Ishikawa (cell line): ENCODE data around the gene ZNF469.

Source experiments
- CEBPB ChIP-seq: IDR thresholded peaks from 2 replicates; pipeline ENCODE4 v1.6.1; 2012
- CREB1 ChIP-seq: IDR thresholded peaks from 2 replicates; pipeline ENCODE4 v1.6.1; 2012; ENCODE audit warnings: low read depth
- EP300 ChIP-seq: IDR thresholded peaks from 2 replicates; pipeline ENCODE4 v1.6.1; 2012; ENCODE audit warnings: borderline replicate concordance
- RAD21 ChIP-seq: IDR thresholded peaks from 2 replicates; pipeline ENCODE4 v1.6.1; 2012; ENCODE audit warnings: low read depth
- TAF1 ChIP-seq: IDR thresholded peaks from 2 replicates; pipeline ENCODE4 v1.6.1; 2012; ENCODE audit warnings: low read depth, mild to moderate bottlenecking
- TCF12 ChIP-seq: IDR thresholded peaks from 2 replicates; pipeline ENCODE4 v1.6.1; 2012; ENCODE audit warnings: low read depth
- ZBTB7A ChIP-seq: IDR thresholded peaks from 2 replicates; pipeline ENCODE4 v1.6.1; 2012; ENCODE audit warnings: low read depth
- TF ChIP-seq, protein P1 (sequence below): IDR thresholded peaks from 2 replicates; pipeline ENCODE4 v1.6.1; 2012
- TF ChIP-seq, protein P2 (sequence below): IDR thresholded peaks from 2 replicates; pipeline ENCODE4 v1.6.1; 2012; ENCODE audit warnings: low read depth, mild to moderate bottlenecking
- TF ChIP-seq, protein P3 (sequence below): IDR thresholded peaks from 2 replicates; pipeline ENCODE4 v1.6.1; 2012

DNA sequence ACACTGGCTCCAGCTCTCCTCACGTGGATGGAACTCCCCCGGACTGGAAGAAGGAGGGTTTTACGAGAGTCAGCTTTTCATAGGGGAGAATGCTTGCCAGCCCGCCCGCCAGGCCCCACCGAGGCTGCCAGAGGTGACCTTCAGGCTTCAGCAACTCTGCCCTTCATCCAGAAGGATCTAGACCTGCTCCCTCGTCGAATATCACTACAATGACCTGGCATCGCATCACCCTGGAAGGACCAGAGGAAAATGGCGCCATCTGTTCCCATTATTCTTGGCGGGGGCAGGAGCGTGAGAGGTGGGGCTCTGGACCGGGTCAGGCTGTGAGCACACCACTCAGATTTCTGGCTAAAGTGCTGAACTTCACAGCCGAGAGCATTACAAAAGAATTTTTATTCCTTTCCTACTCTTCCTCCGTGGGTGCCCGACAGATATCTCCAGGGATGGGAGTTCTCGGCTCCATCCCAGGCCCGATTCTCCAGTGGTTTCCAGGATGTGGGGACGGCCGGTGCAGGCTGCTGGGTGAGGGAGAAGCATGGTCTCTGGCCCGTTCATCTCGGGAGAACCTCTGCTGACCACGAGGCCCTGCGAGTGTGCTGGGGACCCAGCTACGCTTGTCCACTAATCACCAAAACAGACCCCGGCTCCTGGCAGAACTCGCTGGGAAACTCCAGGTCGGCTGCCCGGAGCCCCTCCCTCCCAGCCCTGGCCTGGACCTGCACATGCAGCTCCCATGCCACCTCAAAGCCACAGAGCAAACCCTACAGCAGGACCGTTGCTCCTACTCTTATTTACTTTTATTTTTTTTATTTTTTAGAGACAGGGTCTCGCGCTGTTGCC, 36.8 kb upstream of the ZNF469 start:
- TF ChIP-seq ZBTB7A, result no peak
- no peak for TF ChIP-seq TCF12
- no peak for TF ChIP-seq RAD21
- no peak for TF ChIP-seq EP300
- TF ChIP-seq, protein P1, sequence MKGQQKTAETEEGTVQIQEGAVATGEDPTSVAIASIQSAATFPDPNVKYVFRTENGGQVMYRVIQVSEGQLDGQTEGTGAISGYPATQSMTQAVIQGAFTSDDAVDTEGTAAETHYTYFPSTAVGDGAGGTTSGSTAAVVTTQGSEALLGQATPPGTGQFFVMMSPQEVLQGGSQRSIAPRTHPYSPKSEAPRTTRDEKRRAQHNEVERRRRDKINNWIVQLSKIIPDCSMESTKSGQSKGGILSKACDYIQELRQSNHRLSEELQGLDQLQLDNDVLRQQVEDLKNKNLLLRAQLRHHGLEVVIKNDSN, result no peak
- TF ChIP-seq, protein P2, sequence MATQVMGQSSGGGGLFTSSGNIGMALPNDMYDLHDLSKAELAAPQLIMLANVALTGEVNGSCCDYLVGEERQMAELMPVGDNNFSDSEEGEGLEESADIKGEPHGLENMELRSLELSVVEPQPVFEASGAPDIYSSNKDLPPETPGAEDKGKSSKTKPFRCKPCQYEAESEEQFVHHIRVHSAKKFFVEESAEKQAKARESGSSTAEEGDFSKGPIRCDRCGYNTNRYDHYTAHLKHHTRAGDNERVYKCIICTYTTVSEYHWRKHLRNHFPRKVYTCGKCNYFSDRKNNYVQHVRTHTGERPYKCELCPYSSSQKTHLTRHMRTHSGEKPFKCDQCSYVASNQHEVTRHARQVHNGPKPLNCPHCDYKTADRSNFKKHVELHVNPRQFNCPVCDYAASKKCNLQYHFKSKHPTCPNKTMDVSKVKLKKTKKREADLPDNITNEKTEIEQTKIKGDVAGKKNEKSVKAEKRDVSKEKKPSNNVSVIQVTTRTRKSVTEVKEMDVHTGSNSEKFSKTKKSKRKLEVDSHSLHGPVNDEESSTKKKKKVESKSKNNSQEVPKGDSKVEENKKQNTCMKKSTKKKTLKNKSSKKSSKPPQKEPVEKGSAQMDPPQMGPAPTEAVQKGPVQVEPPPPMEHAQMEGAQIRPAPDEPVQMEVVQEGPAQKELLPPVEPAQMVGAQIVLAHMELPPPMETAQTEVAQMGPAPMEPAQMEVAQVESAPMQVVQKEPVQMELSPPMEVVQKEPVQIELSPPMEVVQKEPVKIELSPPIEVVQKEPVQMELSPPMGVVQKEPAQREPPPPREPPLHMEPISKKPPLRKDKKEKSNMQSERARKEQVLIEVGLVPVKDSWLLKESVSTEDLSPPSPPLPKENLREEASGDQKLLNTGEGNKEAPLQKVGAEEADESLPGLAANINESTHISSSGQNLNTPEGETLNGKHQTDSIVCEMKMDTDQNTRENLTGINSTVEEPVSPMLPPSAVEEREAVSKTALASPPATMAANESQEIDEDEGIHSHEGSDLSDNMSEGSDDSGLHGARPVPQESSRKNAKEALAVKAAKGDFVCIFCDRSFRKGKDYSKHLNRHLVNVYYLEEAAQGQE, result no peak
- TF ChIP-seq, protein P3, sequence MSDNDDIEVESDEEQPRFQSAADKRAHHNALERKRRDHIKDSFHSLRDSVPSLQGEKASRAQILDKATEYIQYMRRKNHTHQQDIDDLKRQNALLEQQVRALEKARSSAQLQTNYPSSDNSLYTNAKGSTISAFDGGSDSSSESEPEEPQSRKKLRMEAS, result no peak
- no peak for TF ChIP-seq CREB1
- TF ChIP-seq TAF1, result no peak
- TF ChIP-seq CEBPB, result no peak
